ENCODE data around the gene DTD1. TPM values are rescaled to one million over a fixed set of nuclear protein-coding genes. Genes with fewer than 3 reads are reported as not detected.

Gene DTD1
- total and polyA plus RNA-seq, 3 donors from 2014 or later, result 34.6 to 41.6 (median 39.9) TPM

DNA sequence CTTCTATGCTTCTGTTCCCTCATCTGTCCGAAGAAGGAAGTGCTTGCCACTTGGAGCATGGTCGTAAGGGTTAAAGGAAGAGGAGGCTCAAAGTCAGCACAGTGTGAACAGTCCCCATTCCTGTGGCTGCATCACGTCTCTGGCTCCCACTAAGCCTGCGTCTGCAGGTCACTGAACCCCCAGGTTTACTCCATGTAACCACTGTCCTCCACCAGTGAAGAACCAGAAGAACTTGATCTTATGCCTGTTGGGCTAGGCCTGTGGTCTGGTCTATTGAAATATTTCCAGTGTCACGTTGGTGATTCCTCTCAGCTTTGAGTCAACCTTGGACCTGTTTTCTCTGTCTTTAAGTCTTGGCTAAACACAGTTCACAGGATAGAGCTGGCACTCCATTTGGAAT, 179.8 kb downstream of the DTD1 start:
- Histone ChIP-seq H3K36me3 (ENCODE audit: low read depth, missing control alignments) (no peaks in the 10 kb centered on the region), H3K27me3 (no peaks in the 10 kb centered on the region), H3K9me3 (no peaks in the 10 kb centered on the region), H3K27ac (no peak overlapping the region), H3K4me3 (no peak overlapping the region), H3K4me1 (no peaks in the 10 kb centered on the region)
- 53 to 82% methylated on average over 2 to 5 of the region's 5 CpGs for WGBS, 2 donors
- DNase-seq, result no peak
- TF ChIP-seq, protein P1, sequence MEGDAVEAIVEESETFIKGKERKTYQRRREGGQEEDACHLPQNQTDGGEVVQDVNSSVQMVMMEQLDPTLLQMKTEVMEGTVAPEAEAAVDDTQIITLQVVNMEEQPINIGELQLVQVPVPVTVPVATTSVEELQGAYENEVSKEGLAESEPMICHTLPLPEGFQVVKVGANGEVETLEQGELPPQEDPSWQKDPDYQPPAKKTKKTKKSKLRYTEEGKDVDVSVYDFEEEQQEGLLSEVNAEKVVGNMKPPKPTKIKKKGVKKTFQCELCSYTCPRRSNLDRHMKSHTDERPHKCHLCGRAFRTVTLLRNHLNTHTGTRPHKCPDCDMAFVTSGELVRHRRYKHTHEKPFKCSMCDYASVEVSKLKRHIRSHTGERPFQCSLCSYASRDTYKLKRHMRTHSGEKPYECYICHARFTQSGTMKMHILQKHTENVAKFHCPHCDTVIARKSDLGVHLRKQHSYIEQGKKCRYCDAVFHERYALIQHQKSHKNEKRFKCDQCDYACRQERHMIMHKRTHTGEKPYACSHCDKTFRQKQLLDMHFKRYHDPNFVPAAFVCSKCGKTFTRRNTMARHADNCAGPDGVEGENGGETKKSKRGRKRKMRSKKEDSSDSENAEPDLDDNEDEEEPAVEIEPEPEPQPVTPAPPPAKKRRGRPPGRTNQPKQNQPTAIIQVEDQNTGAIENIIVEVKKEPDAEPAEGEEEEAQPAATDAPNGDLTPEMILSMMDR (IDR thresholded peaks at IDR 0.05), result no peak
- TF ChIP-seq POLR2A (IDR thresholded peaks at IDR 0.05), result no peak
- intact Hi-C loops (cut with DNase I; ENCODE audit: low total_unique reads), result no loop called here

DNA sequence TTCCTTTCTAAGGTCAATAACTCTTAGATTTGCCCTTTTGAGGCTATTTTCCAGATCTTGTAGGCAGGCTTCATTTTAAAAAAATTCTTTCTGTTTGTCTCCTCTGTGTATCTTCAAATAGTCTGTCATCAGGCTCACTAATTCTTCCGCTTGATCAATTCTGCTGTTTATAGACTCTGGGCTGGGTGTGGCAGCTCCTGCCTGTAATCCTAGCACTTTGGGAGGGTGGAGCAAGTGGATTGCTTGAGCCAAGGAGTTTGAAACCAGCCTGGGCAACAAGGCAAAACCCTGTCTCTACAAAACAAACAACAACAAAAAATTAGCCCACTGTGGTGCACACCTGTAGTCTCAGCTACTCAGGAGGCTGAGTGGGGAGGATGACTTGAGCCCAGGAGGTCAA, 185.7 kb downstream of the DTD1 start:
- intact Hi-C loops (cut with DNase I; ENCODE audit: low total_unique reads), result no loop called here
- Histone ChIP-seq H3K4me3 (no peak overlapping the region), H3K27ac (no peak overlapping the region), H3K27me3 (no peaks in the 10 kb centered on the region), H3K36me3 (ENCODE audit: low read depth, missing control alignments) (no peaks in the 10 kb centered on the region), H3K9me3 (no peaks in the 10 kb centered on the region), H3K4me1 (no peaks in the 10 kb centered on the region)
- DNase-seq, result no peak
- TF ChIP-seq, protein P1 (IDR thresholded peaks at IDR 0.05), result no peak
- TF ChIP-seq POLR2A (IDR thresholded peaks at IDR 0.05), result no peak
- 95 to 97% methylated on average over 1 of the region's 1 CpG for WGBS, 2 donors

DNA sequence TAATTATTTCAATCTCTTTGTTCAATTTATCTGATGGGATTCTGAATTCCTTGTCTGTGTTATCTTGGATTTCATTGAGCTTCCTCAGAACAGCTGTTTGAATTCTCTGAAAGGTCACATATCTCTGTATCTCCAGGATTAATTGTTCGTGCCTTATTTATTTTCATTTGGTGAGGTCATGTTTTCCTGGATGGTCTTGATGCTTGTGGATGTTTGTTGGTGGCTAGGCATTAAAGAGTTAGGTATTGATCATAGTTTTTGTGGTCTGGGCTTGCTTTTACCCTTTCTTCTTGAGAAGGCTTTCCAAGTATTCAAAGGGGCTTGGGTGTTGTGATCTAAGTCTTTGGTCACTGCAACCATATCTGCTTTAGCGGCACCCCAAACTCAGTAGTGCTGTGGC, 186.4 kb downstream of the DTD1 start:
- 77 to 86% methylated on average over 2 of the region's 2 CpGs for WGBS, 2 donors
- TF ChIP-seq, protein P1 (IDR thresholded peaks at IDR 0.05), result no peak
- TF ChIP-seq POLR2A (IDR thresholded peaks at IDR 0.05), result no peak
- Histone ChIP-seq H3K27me3 (no peaks in the 10 kb centered on the region), H3K4me3 (no peak overlapping the region), H3K36me3 (ENCODE audit: low read depth, missing control alignments) (no peaks in the 10 kb centered on the region), H3K4me1 (no peaks in the 10 kb centered on the region), H3K9me3 (no peaks in the 10 kb centered on the region), H3K27ac (no peak overlapping the region)
- intact Hi-C loops (cut with DNase I; ENCODE audit: low total_unique reads), result no loop called here
- DNase-seq, result no peak

DNA sequence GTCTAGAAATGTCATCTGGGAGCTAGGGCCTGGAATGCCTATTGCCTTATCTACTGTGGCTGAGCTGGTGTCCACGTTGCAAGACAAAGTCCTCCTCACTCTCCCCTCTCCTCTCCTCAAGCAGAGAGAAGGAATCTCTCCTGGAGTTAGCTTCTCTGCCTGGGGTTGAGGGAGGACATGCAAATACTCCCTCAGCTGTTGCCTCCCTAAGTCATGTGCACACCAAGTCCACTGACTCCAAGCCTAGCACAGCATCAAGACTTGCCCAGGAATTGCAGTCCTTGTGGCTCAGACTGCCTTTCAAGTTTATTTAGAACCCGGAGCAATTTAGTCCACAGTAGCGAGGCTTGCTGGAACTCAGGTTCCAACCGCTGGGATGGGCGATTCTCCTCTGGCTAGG, 187.8 kb downstream of the DTD1 start:
- Histone ChIP-seq H3K4me1 (no peaks in the 10 kb centered on the region), H3K4me3 (no peak overlapping the region), H3K27ac (no peak overlapping the region), H3K36me3 (ENCODE audit: low read depth, missing control alignments) (no peaks in the 10 kb centered on the region), H3K27me3 (no peaks in the 10 kb centered on the region), H3K9me3 (no peaks in the 10 kb centered on the region)
- intact Hi-C loops (cut with DNase I; ENCODE audit: low total_unique reads), result no loop called here
- WGBS, 2 donors, result 91 to 95% methylated on average over 5 of the region's 5 CpGs
- no peak for DNase-seq
- TF ChIP-seq, protein P1 (IDR thresholded peaks at IDR 0.05), result no peak
- no peak for TF ChIP-seq POLR2A (IDR thresholded peaks at IDR 0.05)

DNA sequence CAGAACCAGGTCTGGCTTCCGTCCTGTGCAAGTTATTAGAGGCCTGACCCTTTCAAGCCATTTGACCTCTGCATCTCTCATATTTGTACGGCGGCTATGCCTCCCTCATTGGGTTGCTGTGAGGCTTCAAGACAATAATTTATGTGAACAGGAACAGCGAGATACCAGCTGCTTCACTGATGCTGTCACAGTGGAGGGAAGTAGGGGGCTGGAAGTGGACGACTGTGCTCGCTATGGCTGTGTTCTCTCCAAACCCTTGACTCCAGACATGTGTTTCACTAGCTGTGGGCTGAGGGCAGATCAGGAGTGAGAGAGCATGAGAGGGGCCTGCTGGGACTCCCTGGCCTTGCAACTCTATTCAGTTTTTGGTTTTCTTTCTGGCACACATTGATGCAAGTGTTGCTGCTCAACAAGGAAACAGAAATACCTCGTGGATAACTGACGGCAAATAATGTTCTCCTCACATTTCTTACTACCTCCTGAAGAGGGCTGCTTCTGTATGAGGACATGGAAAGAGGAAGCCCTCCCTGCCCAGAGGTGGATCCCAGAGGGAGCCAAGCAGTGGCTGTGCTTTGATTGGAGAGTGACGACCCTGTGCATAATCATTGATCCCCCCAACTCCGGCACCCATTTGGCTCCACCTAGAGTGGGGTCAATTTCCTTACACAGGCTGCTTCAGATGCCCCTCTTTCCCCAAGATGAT, 191.0 kb downstream of the DTD1 start:
- Histone ChIP-seq H3K36me3 (ENCODE audit: low read depth, missing control alignments) (no peaks in the 10 kb centered on the region), H3K4me3 (no peak overlapping the region), H3K27me3 (no peaks in the 10 kb centered on the region), H3K27ac (no peak overlapping the region), H3K4me1 (no peaks in the 10 kb centered on the region), H3K9me3 (no peaks in the 10 kb centered on the region)
- intact Hi-C loops (cut with DNase I; ENCODE audit: low total_unique reads), result no loop called here
- TF ChIP-seq, protein P1 (IDR thresholded peaks at IDR 0.05), result no peak
- TF ChIP-seq POLR2A (IDR thresholded peaks at IDR 0.05), result no peak
- DNase-seq, result no peak
- 70 to 75% methylated on average over 10 of the region's 10 CpGs for WGBS, 2 donors

Data from testis (tissue), 3 donors.